Effector CD8-positive, alpha-beta T cell (primary cell): Measurements from ENCODE around the gene RBM45.
"Not testable (repeated sequence)": the region's sequence is repeated elsewhere in the genome, so short reads cannot be mapped to it uniquely, and the experiment has no call there.

Source experiments
- DNase-seq: peaks from one replicate; lab custom pipeline; 2025; lab: John Stamatoyannopoulos, UW

RBM45 gene

GRCh38 chr2:178108176-178108575 lies 4.1 kb upstream of the RBM45 start:
- DNase-seq = no peak

GRCh38 chr2:178109813-178110212 lies 2.4 kb upstream of the RBM45 start:
- no peak for DNase-seq

- DNase-seq = no peak
Observed at GRCh38 chr2:178110681-178111080, 1.6 kb upstream of the RBM45 start.

- no peak for DNase-seq
Observed at GRCh38 chr2:178111743-178112142, 494 bp upstream of the RBM45 start.

- DNase-seq = no peak
Observed at GRCh38 chr2:178114462-178114861, 2.2 kb downstream of the RBM45 start.

GRCh38 chr2:178115271-178115670 lies 3.0 kb downstream of the RBM45 start:
- DNase-seq = no peak

- no peak for DNase-seq
Observed at GRCh38 chr2:178117725-178118124, 5.5 kb downstream of the RBM45 start.

GRCh38 chr2:178119179-178119922 lies 7.1 kb downstream of the RBM45 start:
- no peak for DNase-seq

GRCh38 chr2:178123163-178123562 lies 10.9 kb downstream of the RBM45 start:
- DNase-seq = no peak

GRCh38 chr2:178125125-178125524 lies 12.9 kb downstream of the RBM45 start:
- no peak for DNase-seq

GRCh38 chr2:178125862-178126261 lies 13.6 kb downstream of the RBM45 start:
- no peak for DNase-seq

GRCh38 chr2:178128836-178129630 lies 16.8 kb downstream of the RBM45 start:
- no peak for DNase-seq

GRCh38 chr2:178136321-178137025 lies 24.2 kb downstream of the RBM45 start:
- no peak for DNase-seq

GRCh38 chr2:178142274-178143065 lies 30.2 kb downstream of the RBM45 start:
- no peak for DNase-seq

- no peak for DNase-seq
Observed at GRCh38 chr2:178143481-178143880, 31.2 kb downstream of the RBM45 start.

GRCh38 chr2:178152033-178152432 lies 39.8 kb downstream of the RBM45 start:
- no peak for DNase-seq

GRCh38 chr2:178152542-178152941 lies 40.3 kb downstream of the RBM45 start:
- DNase-seq = no peak

- no peak for DNase-seq
Observed at GRCh38 chr2:178152977-178153376, 40.7 kb downstream of the RBM45 start.

- DNase-seq = not testable (repeated sequence)
Observed at GRCh38 chr2:178153878-178154277, 41.6 kb downstream of the RBM45 start.

GRCh38 chr2:178155524-178155923 lies 43.3 kb downstream of the RBM45 start:
- no peak for DNase-seq

- DNase-seq = no peak
Observed at GRCh38 chr2:178157574-178157973, 45.3 kb downstream of the RBM45 start.

GRCh38 chr2:178159966-178160365 lies 47.7 kb downstream of the RBM45 start:
- DNase-seq = no peak
